ENCODE results near the gene HNRNPA2B1.
"Not testable (repeated sequence)": the region's sequence is repeated elsewhere in the genome, so short reads cannot be mapped to it uniquely, and the experiment has no call there.

The HNRNPA2B1 gene

GRCh38 chr7:26197153-26198115, 3.1 kb downstream of the HNRNPA2B1 start:
- DNase-seq, result no peak

DNA sequence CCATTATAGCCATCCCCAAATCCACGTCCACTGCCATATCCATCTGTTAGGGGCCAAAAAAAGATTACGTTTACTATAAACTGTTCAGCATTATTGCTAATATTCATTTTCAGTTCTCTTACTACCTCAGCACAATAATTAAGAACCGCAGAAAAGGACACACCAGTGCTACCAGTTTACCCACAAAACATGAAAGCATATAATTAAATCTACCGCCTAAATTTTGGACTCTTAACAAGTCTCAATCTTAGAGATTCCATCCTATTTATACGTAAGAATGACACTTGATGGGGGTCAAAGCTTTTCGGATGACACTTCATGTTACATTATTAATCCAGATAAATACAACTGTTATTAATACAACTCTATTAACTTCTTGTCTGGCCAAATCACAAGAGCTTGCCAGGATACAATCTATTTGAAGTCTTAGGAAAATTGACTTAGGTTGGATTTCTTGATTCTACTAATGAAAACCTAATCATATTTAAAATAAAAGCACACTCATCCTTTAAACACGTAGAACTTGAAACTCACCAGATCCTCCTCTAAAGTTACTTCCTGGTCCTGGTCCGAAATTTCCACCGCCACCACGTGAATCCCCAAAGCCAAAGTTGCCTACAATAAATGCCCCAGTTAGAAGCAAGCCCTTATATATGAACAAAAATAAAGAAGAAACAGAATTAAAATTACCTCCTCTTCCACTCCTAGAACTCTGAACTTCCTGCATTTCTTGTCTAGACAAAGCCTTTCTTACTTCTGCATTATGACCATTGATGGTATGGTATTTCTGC, 4.5 kb downstream of the HNRNPA2B1 start:
- DNase-seq, result no peak

DNA sequence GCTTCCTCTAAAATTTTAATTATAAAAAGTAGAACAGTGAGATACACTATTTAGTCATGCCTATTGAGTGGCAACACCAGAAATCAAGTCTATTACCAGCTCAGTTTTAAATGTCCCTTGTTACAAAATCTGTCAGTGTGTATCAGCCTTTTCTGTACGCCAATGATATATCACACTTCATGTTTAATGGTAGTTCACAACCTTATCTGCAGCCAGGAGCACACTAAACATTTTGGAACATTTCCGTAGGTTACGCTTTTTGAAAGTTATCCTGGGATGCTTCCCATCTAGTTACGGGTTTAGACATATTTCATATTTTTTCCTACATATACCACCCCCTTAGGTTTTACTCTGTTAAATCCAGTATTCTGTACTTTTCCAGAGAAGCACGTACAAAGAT, 5.4 kb downstream of the HNRNPA2B1 start:
- no peak for DNase-seq

- DNase-seq, result not testable (repeated sequence)
Observed at GRCh38 chr7:26194764-26195163, 5.8 kb downstream of the HNRNPA2B1 start.

DNA sequence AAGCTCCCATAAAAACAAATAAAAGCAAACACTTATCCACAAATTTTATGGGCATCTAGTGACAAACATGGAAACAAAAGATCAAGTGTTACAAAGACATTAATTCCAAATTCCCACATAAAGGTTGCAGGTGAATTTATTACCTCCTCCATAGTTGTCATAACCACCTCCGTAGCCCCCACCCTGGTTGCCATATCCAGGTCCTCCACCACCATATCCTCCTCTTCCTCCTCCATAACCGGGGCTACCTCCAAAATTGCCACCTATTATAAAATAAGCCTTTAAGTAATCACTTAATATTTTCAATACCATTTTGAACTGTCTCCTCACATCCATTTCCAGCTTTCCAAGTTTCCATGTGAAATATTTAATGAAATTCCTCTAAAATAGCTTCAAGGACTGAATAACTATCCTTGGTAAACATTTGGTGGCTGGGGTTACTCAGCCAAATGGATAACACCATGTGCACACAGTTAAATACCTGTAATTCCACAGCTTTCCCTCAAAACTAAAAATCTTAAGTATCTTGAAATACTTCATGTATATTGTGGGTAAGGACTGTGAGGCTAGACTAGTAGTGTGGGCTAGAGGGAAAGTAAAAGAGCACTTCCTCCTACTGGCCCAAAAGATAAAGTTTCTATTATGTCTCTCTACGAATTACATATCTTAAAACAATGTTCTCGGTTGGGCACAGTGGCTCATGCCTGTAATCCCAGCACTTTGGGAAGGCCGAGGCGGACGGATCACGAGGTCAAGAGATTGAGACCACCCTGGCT, 6.9 kb downstream of the HNRNPA2B1 start:
- DNase-seq, result no peak

DNA sequence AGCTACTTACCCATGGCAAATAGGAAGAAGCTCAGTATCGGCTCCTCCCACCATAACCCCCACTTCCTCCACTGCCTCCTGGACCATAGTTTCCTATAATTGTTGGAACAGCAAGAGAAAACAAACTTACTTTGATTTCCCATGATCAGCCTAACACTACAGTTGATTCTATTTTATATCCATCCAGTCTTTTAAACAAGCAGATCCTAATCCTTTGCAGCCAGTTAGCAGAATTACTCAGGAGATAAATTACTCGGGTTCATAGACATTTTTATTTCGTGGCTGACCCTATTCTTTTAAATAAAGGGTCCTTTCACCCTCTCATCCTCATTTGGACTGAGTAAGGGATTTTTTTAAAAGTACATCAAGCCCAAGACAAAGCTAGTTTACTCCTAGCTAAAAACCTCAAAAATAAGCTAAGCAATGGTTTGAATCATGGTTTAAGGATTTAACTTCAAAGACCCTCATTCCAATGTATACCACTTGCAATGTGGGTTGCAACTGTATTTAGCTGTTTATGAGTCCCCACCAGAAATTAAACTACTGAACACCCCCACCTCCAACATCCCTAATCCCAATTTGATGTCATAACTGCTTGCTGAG, 8.0 kb downstream of the HNRNPA2B1 start:
- no peak for DNase-seq

- DNase-seq, result no peak
Observed at GRCh38 chr7:26191974-26192479, 8.5 kb downstream of the HNRNPA2B1 start.

- no peak for DNase-seq
Observed at GRCh38 chr7:26191233-26191973, 9.1 kb downstream of the HNRNPA2B1 start.

GRCh38 chr7:26190417-26190869, 10.1 kb downstream of the HNRNPA2B1 start:
- DNase-seq, result no peak

DNA sequence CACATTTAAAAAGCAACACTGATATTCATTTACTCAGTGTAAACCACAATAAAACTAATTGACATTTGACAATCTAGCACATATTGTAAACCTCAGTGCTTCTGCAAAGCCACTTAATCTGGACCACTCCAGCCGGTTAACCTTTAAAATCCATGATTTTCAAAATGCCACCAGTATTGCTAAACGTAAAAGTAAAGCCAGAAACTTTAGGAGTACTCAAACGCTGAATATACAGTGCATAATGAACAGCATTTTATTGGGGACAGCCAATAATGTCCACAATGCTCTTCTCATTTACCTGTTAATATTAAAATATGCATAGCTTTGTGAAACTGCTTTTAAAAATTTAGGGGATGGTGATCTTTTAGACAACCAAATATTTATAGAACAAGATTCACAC, 10.8 kb downstream of the HNRNPA2B1 start:
- no peak for DNase-seq

DNA sequence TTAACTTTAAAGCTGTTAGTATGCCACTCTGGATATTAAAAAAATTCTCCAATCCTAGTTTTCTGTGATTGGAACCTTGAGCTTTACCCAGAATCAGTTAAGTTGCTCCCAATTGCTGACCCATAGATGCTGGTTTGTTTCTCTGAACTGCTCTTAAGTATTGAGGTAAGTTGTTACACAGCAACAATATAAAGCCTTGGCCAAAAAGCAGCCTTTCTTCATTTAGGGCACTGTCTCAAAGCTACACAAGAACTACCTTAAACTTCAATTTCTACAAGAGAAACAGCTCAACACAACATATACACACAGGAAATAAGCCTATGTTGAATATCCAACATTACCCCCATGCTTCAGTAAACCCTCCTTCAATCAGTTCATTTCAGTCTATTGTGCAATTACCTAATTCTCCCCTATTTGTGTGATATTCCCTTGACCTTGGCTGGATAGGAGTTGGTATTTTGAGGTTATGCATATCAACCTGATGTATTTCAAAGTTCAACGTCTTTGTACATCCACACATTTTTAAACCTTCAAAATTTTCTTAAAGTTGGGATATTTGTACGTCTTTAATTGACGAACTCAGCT, 11.5 kb downstream of the HNRNPA2B1 start:
- no peak for DNase-seq

DNA sequence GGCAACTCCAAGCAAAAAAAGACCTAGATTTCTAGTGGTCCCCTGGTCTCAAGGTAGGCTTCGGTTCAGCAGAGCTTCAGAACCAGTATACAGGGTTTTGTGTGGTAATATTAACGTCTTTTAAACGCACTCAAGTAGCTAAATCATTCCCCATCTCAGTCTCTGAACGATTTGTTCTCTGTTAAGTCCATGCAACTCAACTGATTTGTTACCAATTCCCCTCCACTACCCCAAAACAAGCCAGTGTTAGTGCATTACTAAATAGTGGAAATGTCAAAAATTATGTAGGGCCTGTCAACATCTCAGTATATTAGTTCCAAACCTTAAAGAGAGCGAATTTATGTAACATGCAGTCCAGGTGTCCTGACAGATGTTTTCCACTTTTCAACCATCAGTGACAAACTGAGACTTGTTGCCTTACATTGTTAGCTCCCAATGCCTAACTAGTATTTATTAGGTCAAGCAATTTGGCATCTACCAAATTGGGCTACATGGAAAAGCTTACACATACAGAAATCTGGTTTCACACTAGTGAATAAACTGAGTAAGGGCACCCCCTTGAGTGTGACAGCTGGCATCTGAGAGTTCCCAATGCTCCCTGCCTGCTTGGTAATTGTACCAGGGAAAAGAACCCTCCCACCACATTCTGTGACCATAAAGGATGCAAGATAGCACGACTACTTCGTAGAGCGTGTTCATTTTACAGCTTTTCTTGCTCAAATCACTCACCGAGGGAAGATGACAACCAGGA, 12.2 kb downstream of the HNRNPA2B1 start:
- DNase-seq, result no peak

- DNase-seq, result no peak
Observed at GRCh38 chr7:26187380-26188205, 13.0 kb downstream of the HNRNPA2B1 start.

- no peak for DNase-seq
Observed at GRCh38 chr7:26186364-26187311, 13.9 kb downstream of the HNRNPA2B1 start.

- no peak for DNase-seq
Observed at GRCh38 chr7:26185844-26186180, 14.7 kb downstream of the HNRNPA2B1 start.

GRCh38 chr7:26185131-26185843, 15.3 kb downstream of the HNRNPA2B1 start:
- DNase-seq, result no peak

- DNase-seq, result not testable (repeated sequence)
Observed at GRCh38 chr7:26184281-26185101, 16.1 kb downstream of the HNRNPA2B1 start.
